ENCODE results near the gene GNA14.
"Not testable (repeated sequence)": the region's sequence is repeated elsewhere in the genome, so short reads cannot be mapped to it uniquely, and the experiment has no call there.

GNA14 gene

GRCh38 chr9:77531400-77531799 is 116.7 kb downstream of the GNA14 start:
- DNase-seq: no peak

- no peak for DNase-seq
These were observed 124.2 kb downstream of the GNA14 start for GRCh38 chr9:77523891-77524290.

- DNase-seq: no peak
These were observed 127.0 kb downstream of the GNA14 start for GRCh38 chr9:77521091-77521490.

GRCh38 chr9:77518688-77519087 is 129.4 kb downstream of the GNA14 start:
- no peak for DNase-seq

GRCh38 chr9:77516781-77517180 is 131.3 kb downstream of the GNA14 start:
- no peak for DNase-seq

- DNase-seq: no peak
These were observed 133.0 kb downstream of the GNA14 start for GRCh38 chr9:77514886-77515711.

- DNase-seq: no peak
These were observed 134.7 kb downstream of the GNA14 start for GRCh38 chr9:77513457-77513856.

- no peak for DNase-seq
These were observed 135.2 kb downstream of the GNA14 start for GRCh38 chr9:77512876-77513275.

- DNase-seq: no peak
These were observed 136.6 kb downstream of the GNA14 start for GRCh38 chr9:77511525-77511924.

- no peak for DNase-seq
These were observed 137.5 kb downstream of the GNA14 start for GRCh38 chr9:77510666-77511065.

GRCh38 chr9:77508396-77508795 is 139.7 kb downstream of the GNA14 start:
- no peak for DNase-seq

- no peak for DNase-seq
These were observed 140.7 kb downstream of the GNA14 start for GRCh38 chr9:77507212-77507961.

GRCh38 chr9:77505232-77505631 is 142.9 kb downstream of the GNA14 start:
- DNase-seq: no peak

- no peak for DNase-seq
These were observed 145.6 kb downstream of the GNA14 start for GRCh38 chr9:77502568-77502967.

- no peak for DNase-seq
These were observed 149.2 kb downstream of the GNA14 start for GRCh38 chr9:77498891-77499290.

GRCh38 chr9:77497322-77498198 is 150.6 kb downstream of the GNA14 start:
- DNase-seq: no peak

GRCh38 chr9:77495834-77496671 is 152.1 kb downstream of the GNA14 start:
- no peak for DNase-seq

GRCh38 chr9:77490279-77490678 is 157.8 kb downstream of the GNA14 start:
- DNase-seq: not testable (repeated sequence)

GRCh38 chr9:77489405-77490163 is 158.5 kb downstream of the GNA14 start:
- DNase-seq: not testable (repeated sequence)

GRCh38 chr9:77488439-77489126 is 159.5 kb downstream of the GNA14 start:
- DNase-seq: no peak

- DNase-seq: no peak
These were observed 161.2 kb downstream of the GNA14 start for GRCh38 chr9:77486968-77487367.

All from NCI-H2107 (cell line).